Kidney tubule cell (primary cell): ENCODE results near the gene EARS2.
"Not testable (repeated sequence)": the region's sequence is repeated elsewhere in the genome, so short reads cannot be mapped to it uniquely, and the experiment has no call there.

Experiments used
- DNase-seq: peaks from one replicate; pipeline ENCODE4 v3.0.0-alpha.2; 2018; ENCODE audit warnings: low spot score

EARS2 gene

DNA sequence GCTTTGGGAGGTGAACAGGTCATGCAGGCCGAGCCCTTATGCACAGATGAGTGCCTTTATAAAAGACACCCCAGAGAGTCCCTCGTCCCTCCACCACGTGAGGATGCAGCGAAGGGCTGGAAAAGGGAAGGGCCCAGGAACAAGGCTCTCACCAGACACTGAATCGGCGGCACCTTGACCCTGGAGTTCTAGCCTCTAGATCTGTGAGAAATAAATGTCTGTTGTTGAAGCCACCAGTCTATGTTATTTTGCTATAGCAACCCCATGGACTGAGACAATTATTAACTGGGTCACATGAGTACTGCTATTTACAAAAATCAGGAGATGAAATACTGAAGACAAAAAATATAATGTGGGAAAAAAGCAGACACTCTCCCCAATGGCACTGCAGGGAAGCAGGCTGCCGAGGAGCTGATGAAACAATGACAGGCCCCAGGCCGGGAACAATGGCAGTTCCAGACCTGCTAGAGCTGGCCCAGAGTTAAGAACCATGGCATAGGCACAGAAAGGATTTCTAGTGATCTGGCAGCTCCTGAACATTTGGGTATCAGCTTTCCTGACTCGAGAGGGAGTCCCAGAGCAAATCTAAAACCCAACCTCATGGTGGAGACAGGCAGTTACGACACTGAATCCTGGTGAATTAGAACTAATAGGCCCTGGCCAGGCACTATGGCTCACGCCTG, 29.0 kb downstream of the EARS2 start:
- peak; percentile 61 for DNase-seq

DNA sequence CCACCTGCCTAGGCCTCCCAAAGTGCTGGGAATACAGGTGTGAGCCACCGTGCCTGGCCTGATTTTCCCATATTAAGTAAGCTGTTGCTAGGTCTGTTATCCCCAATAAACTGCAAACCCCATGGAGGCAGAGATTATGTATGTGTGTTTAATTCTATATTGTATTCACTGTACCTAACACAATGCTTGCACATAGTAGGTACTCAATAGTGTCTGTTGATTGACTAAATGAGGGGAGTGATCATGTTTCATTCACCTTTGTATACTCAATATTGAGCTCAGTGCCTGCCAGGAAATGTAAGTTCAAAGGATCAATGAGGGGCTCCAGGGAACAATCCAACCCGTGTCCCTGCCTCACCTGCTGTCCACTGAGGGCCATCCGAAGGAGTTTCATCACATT, 32.3 kb downstream of the EARS2 start:
- DNase-seq, result no peak

DNA sequence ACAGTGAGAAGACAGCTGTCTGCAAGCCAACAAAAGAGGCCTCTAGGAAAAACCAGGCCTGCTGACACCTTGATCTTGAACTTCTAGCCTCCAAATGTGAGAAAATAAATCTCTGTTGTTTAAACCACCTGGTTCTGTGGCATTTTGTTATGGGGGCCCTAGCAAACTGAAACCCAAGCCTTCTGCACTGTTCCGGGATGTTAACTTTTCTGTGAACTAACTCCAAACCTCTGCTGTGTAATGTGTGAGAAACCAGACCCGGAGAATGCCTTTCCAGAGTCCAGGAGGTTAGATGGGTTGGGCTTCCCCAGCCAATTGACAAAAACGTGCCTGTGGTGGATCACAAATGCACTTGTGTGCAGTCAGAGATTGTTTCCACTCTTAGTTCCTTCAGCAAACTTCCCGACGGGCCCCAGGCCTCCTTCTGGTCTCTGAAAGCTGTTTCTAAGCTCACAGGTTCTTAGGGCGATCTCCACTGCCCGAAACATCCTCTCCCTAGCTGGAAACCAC, 33.2 kb downstream of the EARS2 start:
- no peak for DNase-seq

DNA sequence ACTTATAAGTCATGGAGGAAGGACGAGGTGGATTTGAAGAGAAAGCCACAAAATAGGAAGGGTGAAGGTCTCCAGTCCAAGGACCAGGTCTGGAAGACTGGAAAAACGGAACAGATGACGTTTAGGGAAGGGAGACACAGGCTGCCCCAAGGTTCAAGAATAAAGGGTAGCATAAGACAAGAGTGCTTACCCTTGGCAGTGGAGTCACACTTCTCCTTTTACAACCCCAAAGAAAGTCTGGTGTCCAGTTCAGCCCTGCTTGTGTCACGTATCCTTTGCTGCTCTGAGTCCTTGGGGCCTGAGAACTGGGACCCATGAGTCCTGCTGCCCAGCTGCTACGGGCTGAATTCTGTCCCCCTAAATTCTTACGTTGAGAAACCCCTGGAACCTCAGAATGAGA, 33.8 kb downstream of the EARS2 start:
- no peak for DNase-seq

DNA sequence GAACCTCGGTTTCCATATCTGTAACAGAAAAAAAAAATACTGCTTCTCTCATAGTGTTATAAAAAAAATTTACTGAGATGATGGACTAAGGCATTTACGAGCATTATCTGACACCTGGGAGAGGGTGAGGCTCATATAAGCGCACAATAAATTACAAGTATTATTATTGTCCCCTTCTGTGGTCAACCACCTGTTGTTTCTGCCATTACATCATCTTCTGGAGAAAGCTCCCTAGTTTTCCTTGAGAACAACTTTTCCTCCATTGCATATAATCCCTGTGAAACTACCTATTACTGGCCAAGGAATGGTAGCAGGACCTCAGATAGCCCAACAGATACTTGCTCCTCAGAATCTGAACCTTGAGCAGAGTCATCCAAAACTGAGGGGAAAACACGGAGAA, 35.2 kb downstream of the EARS2 start:
- no peak for DNase-seq

DNA sequence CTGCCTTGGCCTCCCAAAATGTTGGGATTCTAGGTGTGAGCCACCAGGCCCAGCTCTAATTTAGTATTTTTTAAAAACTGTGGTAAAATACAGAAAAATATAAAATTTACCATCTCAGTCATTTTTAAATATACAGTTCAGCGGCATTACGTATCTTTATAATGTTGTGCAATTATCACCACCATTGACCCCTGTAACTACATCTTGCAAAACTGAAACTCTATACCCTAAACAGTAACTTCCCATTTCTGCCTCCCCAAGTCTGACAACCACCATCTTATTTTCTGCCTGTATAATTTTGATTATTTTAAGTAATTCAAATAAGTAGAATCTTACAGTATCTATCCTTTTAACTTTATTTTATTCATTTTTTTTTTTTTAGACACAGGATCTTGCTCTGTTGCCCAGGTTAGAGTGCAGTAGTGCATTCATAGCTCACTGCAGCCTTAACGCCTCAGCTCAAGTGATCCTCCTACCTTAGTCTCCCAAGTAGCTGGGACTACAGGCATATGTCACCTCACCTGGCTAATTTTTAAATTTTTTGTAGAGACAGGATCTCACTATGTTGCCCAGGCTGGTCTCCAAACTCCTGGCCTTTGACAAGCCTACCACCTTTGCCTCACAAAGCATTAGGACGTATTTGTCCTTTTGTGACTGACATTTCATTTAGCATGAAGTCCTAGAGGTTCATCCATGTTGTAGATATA, 36.0 kb downstream of the EARS2 start:
- DNase-seq, result no peak

DNA sequence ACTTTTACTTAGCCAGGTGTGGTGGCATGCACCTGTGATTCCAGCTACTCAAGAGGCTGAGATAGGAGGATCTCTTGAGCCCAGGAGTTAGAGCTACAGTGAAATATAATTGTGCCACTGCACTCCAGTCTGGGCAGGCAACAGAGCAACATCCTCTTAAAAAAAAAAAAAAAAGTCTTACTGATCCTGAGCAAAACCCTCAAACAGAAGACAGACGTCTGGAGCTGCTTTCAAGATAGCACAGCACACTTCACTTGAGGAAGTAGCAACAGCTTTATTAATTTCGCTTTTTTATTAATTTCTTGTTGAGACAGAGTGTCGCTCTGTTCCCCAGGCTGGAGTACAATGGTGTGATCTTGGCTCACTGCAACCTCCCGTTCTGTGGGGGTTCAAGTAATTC, 36.6 kb downstream of the EARS2 start:
- no peak for DNase-seq

DNA sequence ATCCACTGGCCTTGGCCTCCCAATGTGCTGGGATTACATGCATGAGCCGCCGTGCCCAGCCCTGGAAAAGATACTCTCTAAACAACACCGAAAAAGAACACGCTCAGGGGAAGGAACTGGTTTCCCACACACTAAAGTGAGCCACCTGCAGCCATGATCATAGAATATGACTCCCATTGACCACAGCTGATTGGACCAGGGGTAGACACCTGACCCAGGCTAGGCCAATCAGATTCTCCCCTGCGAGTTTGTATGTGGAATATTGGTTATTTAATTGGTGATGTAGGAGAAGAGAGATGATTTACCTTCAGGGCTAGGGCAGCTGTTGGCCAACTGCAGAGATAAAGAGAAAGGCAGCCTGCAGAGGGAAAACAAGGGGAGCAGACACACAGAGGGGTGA, 37.9 kb downstream of the EARS2 start:
- DNase-seq, result no peak

DNA sequence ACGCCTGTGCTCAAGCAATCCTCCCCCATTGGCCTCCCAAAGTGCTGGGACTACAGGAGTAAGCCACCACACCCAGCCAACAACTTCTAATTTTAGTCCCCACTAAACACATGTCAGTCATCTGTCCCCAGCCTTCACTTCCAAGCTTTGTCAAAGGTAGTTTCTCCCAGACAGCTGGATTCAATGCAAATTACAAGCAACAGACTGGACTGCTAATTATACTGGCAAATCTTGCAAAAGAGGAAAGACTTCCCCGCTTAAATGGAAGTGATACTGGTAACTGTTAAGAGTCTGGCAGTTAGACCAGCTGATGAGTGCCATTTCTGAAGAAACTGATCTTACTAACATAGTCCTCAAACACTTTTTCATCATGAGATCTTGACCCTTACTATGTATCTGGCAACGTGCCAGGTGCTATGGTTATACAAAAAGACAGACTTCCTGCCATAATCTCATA, 38.7 kb downstream of the EARS2 start:
- DNase-seq, result no peak

DNA sequence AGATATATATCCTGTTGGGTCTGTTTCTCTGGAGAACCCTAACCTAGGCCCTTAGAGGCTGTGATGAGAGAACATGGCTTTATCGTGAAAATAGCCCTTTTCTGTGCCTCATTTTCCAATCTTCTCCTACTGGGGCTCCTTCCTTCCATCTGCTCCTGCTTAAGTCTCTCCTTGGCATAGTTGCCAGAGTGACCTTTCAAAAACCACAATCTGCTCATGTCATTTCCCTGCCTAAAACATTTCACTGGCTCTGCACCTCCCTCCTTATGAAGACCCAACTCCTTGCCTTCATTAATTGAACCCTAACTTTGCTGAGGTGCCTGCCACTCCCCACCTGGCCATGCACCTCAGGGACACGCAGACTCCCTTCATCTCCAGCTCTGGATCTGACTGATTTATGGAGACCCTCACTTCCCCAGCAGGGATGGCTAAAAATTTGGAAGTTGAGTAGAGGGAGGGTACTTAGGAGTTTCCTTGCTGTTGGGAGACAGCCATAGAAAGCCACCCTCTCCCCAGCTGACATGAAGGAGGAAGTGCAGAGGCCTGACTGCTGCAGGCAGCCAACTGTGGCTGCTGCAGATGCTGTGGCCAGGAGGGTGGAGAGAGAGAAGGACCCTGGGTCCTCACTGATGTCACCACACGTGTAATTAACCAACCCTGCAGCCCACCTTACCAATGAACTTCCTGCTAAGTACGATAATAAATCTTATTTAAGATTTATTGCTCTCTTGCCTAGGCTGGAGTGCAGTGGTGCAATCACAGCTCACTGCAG, 40.6 kb downstream of the EARS2 start:
- DNase-seq, result no peak

DNA sequence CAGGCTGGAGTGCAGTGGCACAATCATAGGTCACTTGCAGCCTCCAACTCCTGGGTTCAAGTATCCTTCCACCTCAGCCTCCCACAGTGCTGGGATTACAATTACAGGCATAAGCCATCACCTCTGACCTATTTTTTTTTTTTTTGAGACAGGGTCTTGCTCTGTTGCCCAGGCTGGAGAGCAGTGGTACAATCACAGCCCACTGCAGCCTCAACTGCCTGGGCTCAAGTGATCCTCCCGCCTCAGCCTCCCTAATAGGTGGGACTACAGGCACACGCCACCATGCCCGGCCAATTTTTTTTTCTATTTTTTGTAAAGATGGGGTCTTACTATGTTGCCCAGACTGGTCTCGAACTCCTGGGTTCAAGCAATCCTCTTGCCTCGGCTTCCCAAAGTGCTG, 41.3 kb downstream of the EARS2 start:
- no peak for DNase-seq

DNA sequence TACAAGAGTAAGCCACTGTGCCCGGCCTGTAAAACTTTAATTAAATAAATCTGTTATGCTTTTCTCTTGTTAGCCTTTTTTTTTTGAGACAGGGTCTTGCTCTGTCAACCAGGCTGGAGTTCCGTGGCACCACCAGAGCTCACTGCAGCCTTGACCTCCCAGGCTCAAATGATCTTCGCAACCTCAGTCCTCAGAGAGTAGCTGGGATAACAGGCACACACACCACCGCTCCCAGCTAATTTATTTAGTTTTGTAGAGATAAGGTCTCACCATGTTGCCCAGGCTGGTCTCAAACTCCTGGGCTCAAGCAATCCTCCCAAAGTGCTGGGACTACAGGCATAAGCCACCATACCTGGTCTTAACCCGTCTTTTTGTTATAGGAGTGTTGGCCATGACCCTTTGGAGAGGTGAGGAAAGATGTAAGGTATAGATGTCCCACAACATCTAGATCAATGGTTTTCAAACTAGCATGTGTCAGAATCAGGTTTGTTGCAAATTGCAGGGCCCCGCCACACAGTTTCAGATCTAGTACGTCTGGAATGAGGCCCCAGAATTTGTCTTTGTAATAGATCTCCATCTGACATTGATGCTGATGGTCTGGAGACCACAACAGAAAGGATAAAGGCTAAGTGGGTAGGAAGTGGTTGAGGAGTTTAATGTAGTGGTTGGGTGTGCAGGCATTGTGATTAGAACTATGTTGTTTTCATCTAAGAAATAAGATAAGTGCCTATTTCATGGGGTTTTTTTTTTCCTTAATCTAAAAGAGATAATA, 42.6 kb downstream of the EARS2 start:
- DNase-seq, result no peak

DNA sequence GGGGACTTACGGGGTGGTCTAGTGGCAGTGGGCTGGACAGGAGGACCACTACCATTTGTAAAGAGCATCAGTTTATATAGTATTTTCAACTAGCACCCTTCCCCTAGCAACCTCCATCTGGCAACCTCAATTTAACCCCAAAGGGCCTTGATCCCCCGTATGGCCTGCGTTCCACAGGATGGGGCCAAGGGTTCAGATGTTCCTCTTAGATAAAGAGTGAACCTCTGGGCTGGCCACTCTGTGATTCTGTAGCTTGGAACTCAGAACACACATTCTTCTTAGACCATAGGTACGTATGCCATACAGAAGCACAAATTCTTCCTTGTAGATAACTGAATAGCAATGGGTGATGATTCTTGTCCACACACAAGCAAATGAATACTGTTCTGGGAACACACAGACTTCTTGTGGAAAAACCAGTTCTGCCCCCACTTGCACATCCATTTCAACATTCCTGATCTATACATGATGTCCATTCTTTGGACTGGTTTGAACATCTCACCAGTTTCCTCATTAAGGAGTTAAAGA, 44.9 kb downstream of the EARS2 start:
- no peak for DNase-seq

DNA sequence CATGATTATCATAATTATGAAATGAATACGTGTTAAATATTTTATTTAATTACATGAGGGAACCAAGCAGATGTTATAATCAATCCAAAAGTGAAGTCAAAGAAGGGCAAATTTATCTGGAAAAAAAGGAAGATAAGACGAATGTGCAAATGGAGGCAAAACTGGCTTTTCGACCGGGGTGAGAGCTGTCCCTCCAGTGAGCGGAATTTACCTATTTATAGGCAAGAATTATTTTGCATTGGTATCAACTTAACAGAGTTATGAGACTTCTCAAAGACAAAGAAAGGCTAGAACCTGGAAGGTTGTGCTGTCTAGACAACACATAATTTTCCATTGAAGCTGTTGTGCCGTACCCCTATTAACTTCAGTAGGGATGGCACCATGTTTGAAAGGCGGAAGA, 45.4 kb downstream of the EARS2 start:
- DNase-seq, result no peak

DNA sequence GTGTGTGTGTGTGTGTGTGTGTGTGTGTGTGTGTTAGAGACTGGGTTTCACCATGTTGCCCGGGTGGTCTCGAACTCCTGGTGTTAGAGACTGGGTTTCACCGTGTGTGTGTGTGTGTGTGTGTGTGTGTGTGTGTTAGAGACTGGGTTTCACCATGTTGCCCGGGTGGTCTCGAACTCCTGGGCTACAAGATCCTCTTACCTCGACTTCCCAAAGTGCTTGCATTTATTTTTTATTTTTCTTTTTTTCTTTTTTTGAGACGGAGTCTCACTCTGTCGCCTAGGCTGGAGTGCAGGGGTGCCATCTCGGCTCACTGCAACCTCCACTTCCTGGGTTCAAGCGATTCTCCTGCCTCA, 46.3 kb downstream of the EARS2 start:
- not testable (repeated sequence) for DNase-seq

DNA sequence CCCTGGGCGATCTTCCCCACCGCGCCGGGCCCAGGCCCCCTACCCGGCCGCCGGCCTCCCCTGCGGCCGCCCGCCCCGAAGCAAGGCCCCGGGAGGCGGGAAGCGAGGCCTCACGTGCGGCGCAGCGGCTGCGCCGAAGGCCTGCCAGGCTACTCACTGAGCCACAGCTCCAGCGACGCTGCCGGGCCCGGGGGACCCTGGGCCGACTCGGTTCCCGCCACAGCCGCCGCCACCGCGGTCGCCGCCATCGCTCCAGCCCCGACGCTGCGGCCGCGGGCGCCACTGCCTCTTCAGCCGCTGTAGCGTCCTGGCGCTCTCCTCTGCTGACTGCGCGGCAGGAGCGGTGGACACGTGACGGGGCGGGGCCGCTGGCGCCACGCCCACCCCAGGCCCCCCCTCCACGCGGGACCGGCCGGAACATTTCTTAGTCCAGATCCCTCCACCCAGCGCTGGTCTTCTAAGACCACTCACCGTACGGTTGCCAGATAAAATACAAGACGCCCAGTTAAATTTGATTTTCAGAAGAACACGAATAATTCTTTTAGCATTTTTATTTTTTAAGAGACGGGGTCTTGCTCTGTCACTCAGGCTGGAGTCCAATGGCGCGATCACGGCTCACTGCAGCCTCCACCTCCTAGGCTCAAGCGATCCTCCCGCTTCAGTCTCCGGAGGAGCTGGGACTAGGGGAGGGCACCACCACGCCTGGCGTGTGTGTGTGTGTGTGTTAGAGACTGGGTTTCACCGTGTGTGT, 46.8 kb downstream of the EARS2 start, which contains the start of gene GGA2:
Gene GGA2 (minus strand): TSS at position 331 of the 751 bp plus-strand sequence. CDS start 83 bp downstream, at position 248.
- DNase-seq, result peak; percentile 80

DNA sequence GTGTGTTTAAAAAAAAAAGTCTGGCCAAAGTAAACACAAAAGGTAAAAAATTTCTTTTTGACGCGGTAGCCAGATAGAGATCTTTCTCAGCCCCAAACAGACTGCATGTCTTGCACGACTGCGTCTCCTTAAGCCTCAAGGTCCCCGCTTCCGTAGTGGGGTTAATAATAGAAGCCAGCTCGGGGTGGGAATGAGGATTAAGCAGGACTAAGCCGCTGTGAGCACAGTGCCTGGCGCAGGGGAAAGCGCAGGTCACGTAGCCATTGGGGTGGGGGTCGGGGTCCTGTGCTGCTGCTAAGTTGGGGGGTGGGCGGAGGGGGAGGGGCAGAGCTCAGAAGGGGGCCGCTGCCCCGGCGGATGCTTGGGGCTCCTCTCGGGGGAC, 47.4 kb downstream of the EARS2 start:
- peak; percentile 48 for DNase-seq

DNA sequence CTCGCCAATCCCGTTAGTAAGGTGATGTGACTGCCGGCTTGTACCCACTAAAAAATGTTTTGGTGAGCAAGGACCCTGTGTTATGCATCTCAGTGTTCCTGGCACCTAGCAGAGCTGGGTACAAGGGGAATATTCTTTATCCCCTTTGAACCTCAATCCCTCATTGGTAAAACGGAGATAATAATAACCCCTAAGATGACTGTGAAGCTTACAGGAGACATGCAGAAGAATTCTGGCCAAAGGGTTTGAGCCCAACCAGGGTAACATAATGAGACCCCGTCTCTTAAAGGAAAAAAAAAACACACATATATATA, 47.8 kb downstream of the EARS2 start:
- peak; percentile 6 for DNase-seq

DNA sequence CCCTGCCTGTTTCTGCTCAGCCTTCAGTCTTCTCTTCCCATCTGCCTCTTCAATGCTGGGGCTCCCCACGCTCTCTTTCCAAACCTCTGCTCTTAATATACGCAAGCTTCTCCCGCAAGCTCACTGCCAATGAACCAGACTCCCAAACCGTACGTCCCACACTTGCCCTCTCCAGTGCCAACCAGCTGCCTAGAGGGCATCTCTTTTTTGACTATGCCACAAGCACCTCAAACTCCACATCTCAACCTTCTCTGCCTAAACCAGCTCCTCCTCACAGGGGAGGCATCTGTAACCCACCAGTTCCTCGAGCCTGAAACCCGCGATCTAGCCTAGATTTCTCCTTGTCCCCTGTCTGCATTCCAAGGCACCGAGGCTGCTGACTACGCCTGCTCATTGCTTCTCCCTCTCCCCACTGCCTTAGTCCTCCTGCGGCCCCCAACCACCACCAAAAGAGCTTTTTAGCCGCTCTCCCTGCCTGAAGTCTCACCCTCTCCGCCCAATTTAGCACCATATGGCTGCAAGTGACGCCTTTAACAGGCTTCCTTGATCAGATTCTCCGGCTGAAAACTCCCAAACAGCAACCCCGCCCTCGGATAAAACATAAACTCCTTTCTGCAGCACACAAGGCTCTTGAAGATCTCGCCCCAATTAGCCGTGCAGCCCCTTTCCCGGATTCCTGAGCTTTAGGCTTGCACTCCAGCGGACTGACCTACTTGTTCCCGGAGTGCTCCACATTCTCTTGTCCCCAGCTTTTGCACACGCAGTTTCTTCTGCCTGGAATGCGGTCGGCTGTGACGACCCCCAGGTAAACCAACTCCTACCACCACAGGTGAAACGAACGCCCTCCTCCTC, 48.3 kb downstream of the EARS2 start:
- peak; percentile 32 for DNase-seq

DNA sequence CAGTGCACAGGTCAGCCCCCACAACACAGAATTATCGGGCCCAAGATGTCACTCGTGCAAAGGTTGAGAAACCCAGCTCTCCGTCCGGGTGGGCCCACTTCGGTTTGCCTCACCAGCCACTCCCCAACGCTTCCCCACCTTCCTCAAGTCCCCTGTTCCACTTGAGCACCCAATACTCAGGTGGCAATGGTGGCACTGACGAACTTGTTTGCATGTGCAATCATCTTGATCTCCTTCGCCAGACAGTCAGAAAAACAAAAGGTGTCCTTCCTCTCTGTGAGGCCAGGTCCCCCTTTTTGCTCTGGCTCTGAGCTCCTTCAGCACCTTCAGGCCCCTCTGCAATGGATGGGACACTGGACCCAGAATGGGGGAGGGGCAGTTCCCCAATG, 50.5 kb downstream of the EARS2 start:
- DNase-seq, result no peak
